Kidney epithelial cell (primary cell): ENCODE measurements around the gene SNX33. TPM values are rescaled to one million over a fixed set of nuclear protein-coding genes. Genes with fewer than 3 reads are reported as not detected.

ENCODE experiments used
- DNase-seq: peaks from one replicate; pipeline ENCODE4 v3.0.0-alpha.2; 2010; ENCODE audit warnings: low read depth
- H3K27me3 ChIP-seq: 2 replicates; pipeline ENCODE4 v1.6.0; 2011; ENCODE audit warnings: low read length; ENCODE audit not compliant: control insufficient read depth, insufficient read depth
- H3K36me3 ChIP-seq: 2 replicates; pipeline ENCODE4 v1.5.1; 2011; ENCODE audit warnings: low read length; ENCODE audit not compliant: control insufficient read depth, insufficient read depth
- H3K4me3 ChIP-seq: 2 replicates; pipeline ENCODE4 v1.5.1; 2011; ENCODE audit warnings: low read depth, mild to moderate bottlenecking, control low read depth, low read length
- CTCF ChIP-seq: IDR thresholded peaks from 2 replicates; pipeline ENCODE4 v1.5.1; 2011; ENCODE audit warnings: mild to moderate bottlenecking, moderate library complexity, low read length, control low read depth, inconsistent platforms; ENCODE audit not compliant: insufficient read depth, poor library complexity, severe bottlenecking
- total RNA-seq: library from RNA; depleted of rRNA; stranded (reverse); fragments of >200 nt; gene quantifications from 2 replicates; pipeline ENCODE4 v1.2.3, GENCODE V29; 2015

The SNX33 gene
- 23.4 and 25.7 TPM in 2 replicates for total RNA-seq

GRCh38 chr15:75647370-75648155, at the start of gene SNX33:
SNX33 (plus strand) TSS chr15:75647912; CDS start chr15:75649103, 1,191 bp downstream.
- Histone ChIP-seq H3K27me3 (no peaks in the 10 kb centered on the region), H3K4me3 (peak within 1 kb of the TSS; percentile 85), H3K36me3 (no peaks in the 10 kb centered on the region)
- peak; percentile 42 for TF ChIP-seq CTCF
- no peak for DNase-seq

- H3K4me3 ChIP-seq: no peak overlapping the region
- no peak for DNase-seq
- no peak for TF ChIP-seq CTCF
- H3K36me3 ChIP-seq: peaks cover 2% of the 10 kb centered on the region
- H3K27me3 ChIP-seq: no peaks in the 10 kb centered on the region
These were observed 49.4 kb upstream of the SNX33 start for GRCh38 chr15:75598361-75598760.

GRCh38 chr15:75599401-75599800, 48.3 kb upstream of the SNX33 start:
- Histone ChIP-seq H3K27me3 (no peaks in the 10 kb centered on the region), H3K36me3 (peaks cover 2% of the 10 kb centered on the region), H3K4me3 (no peak overlapping the region)
- TF ChIP-seq CTCF: no peak
- DNase-seq: no peak

GRCh38 chr15:75606026-75606425, 41.7 kb upstream of the SNX33 start:
- H3K36me3 ChIP-seq: peaks cover 1% of the 10 kb centered on the region
- no peaks in the 10 kb centered on the region for H3K27me3 ChIP-seq
- H3K4me3 ChIP-seq: no peak overlapping the region
- TF ChIP-seq CTCF: no peak
- no peak for DNase-seq

GRCh38 chr15:75606711-75607699, 40.7 kb upstream of the SNX33 start:
- no peak for DNase-seq

More at GRCh38 chr15:75606711-75607699, 40.7 kb upstream of the SNX33 start:
- H3K27me3 ChIP-seq: no peaks in the 10 kb centered on the region
- no peak for TF ChIP-seq CTCF
- peaks cover 1% of the 10 kb centered on the region for H3K36me3 ChIP-seq
- no peak overlapping the region for H3K4me3 ChIP-seq
